ENCODE measurements around the gene BACE1.
"Not testable (repeated sequence)": the region's sequence is repeated elsewhere in the genome, so short reads cannot be mapped to it uniquely, and the experiment has no call there.

The BACE1 gene

GRCh38 chr11:117316197-117316961 is at the start of gene BACE1:
BACE1 (minus strand) TSS chr11:117316256; CDS start chr11:117315795, 461 bp downstream.
- no peaks in the 10 kb centered on the region for H3K9me3 Mint-ChIP-seq
- peak in 1 of 2 donors; percentile 56 for DNase-seq (ENCODE audit: low spot score in 2 of 2)
- ATAC-seq, result peak; percentile 48
- H3K36me3 Mint-ChIP-seq, result no peaks in the 10 kb centered on the region
- peaks cover 6% of the 10 kb centered on the region for H3K4me1 Mint-ChIP-seq
- peak within 1 kb of the TSS; percentile 77 for H3K27ac Mint-ChIP-seq
- H3K4me3 Mint-ChIP-seq, result peak within 1 kb of the TSS; percentile 65

DNA sequence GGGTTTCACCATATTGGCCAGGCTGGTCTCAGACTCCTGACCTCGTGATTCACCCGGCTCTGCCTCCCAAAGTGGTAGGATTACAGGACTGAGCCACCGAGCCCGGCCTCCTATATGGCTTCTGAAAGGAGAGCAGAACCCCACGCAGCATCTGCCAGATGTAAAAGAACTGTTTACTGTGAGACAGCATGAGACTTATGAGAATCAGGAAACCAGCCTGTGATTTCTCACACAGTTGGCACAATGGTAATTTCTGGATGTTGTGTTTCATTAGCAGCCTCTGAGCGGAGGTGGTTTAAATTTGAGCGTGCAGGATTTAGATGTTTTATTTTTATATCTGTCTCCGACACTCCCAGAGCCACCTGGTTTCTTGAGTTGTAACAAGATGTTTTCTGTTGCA is 45.4 kb upstream of the BACE1 start:
- H3K36me3 Mint-ChIP-seq, result peaks cover 72% of the 10 kb centered on the region
- no peak overlapping the region for H3K27ac Mint-ChIP-seq
- ATAC-seq, result no peak
- no peak for DNase-seq (ENCODE audit: low spot score in 2 of 2)
- no peaks in the 10 kb centered on the region for H3K9me3 Mint-ChIP-seq
- no peak overlapping the region for H3K4me3 Mint-ChIP-seq
- no peaks in the 10 kb centered on the region for H3K4me1 Mint-ChIP-seq

DNA sequence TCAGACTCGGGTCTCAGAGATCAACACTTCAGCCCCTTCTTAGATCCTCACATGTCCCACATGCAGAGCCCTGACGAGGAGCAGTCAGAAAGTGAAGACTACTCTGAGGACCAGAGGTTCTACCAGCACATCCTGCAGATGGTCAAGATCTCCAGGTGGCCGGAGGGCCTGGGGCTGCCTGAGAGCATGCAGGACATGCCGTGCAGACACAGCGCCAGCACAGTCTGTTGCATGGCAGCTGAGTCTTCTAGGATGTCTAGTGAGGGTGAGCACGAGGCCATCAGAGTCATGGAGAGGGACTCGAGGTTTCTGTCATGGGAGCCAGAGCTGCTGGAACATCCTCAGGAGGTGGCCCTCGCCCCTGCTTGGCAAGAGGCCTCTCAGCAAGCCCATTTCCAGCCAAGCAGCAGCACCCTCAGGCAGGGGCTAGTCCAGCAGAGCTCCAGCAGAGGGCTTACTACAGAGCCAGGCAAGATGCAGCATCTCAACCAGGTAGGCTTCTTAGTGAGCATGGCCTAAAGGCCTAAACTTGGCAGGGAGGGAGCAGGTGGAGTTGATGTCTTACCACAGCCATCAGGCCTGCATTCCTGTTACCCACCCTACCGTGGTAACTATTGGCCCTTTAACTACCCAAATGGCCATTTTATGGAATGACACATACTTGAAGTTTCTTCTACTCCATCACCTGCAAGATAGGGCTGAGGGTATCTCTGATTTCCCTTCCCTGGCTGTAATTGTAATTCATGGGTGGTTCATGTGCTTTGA is 40.3 kb upstream of the BACE1 start:
- DNase-seq (ENCODE audit: low spot score in 2 of 2), result no peak
- peak; percentile 16 for ATAC-seq
- Mint-ChIP-seq H3K9me3 (no peaks in the 10 kb centered on the region), H3K27ac (no peak overlapping the region), H3K36me3 (peaks cover 67% of the 10 kb centered on the region), H3K4me3 (no peak overlapping the region), H3K4me1 (no peaks in the 10 kb centered on the region)

DNA sequence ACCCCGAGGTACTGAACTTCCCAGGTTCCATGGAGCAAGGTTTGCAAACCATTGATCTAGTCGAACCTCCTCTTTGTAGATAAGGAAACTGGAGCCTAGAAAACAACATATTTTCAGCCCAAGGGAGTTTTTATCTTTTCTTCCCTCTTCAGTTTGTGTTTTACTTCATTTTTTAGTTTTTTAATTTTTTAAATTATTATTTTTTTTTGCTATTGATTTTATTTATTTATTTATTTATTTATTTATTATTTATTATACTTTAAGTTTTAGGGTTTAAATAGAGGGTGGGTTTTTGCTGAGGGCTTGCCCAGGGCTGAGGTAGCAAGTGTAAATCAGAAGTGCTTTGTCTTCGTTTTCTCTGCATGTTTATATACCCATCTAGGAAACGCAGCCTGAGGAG is 38.5 kb upstream of the BACE1 start:
- Mint-ChIP-seq H3K4me1 (no peaks in the 10 kb centered on the region), H3K9me3 (no peaks in the 10 kb centered on the region), H3K36me3 (peaks cover 60% of the 10 kb centered on the region), H3K27ac (no peak overlapping the region), H3K4me3 (no peak overlapping the region)
- ATAC-seq (no peak), DNase-seq (ENCODE audit: low spot score in 2 of 2) (no peak)

DNA sequence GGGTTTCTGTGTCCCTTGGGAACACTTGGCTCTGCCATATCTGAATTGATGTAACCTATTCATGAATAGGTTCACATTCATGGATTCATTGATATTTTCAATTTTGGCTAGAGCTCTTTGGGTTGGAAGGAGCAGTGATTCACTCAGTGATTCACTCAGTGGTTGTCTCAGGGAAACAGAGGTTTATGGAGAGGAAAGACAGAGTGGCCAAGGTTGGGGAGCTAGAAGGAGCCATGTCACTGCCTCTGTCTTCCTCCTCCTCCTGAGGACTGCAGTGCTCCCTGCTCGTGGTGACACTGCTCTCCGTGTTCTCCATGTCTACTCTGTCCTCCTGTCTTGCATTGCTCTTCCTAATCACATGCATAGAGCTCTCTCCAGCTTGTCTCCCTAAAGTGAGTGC is 29.0 kb upstream of the BACE1 start:
- DNase-seq (ENCODE audit: low spot score in 2 of 2) (no peak), ATAC-seq (peak; percentile 28)
- no peak overlapping the region for H3K4me3 Mint-ChIP-seq
- H3K9me3 Mint-ChIP-seq, result no peaks in the 10 kb centered on the region
- no peaks in the 10 kb centered on the region for H3K4me1 Mint-ChIP-seq
- no peak overlapping the region for H3K27ac Mint-ChIP-seq
- H3K36me3 Mint-ChIP-seq, result peaks cover 69% of the 10 kb centered on the region

- H3K36me3 Mint-ChIP-seq, result peaks cover 50% of the 10 kb centered on the region
- peak overlapping the region; percentile 21 for H3K27ac Mint-ChIP-seq
- peaks cover 13% of the 10 kb centered on the region for H3K4me1 Mint-ChIP-seq
- H3K4me3 Mint-ChIP-seq, result no peak overlapping the region
- ATAC-seq, result no peak
- no peak for DNase-seq (ENCODE audit: low spot score in 2 of 2)
- H3K9me3 Mint-ChIP-seq, result no peaks in the 10 kb centered on the region
Observed at GRCh38 chr11:117337076-117337475, 21.0 kb upstream of the BACE1 start.

DNA sequence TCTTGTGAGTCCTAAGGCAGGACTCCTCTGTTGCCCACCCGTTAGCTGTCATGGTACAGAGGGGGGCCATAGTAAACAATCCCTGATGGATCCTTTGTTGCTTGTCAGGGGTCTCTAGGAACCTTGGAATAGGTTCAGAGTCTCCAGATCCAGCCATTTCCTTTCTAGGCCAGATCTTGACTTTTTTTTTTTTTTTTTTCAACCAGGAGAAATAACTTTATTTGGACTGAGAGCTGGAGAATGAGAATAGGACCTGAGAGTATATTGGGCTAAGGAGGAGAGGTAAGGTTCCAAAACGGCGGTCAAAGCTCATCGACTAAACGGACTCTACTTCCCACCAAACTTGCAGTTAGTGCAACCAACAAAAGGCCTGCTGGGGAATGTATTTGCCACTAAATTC is 19.3 kb upstream of the BACE1 start:
- H3K27ac Mint-ChIP-seq, result peak overlapping the region; percentile 12
- ATAC-seq, result no peak
- H3K4me1 Mint-ChIP-seq, result peaks cover 13% of the 10 kb centered on the region
- H3K9me3 Mint-ChIP-seq, result no peaks in the 10 kb centered on the region
- no peak overlapping the region for H3K4me3 Mint-ChIP-seq
- no peak for DNase-seq (ENCODE audit: low spot score in 2 of 2)
- H3K36me3 Mint-ChIP-seq, result peaks cover 35% of the 10 kb centered on the region

DNA sequence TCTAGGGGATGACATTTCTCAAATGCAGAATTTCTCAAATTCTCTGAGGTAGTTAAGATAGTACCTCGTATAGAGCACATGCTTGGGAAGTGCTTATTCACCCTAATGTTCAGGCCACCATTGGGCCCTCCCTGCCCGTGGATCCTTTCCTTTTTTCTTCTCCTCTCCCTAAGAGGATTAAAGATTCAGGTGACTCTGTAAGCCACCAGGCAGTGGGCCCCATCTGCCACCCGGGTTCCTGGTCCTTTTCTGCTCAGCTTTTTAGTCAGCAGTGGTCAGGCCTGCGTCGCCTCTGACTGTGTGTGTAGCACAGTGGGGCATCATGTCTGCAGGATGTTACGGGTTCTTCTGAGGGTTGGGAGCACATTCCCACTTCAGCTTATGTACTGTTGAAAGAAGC is 18.8 kb upstream of the BACE1 start:
- Mint-ChIP-seq H3K9me3 (no peaks in the 10 kb centered on the region), H3K27ac (peak overlapping the region; percentile 12), H3K4me1 (peaks cover 18% of the 10 kb centered on the region), H3K36me3 (peaks cover 30% of the 10 kb centered on the region), H3K4me3 (no peak overlapping the region)
- DNase-seq (ENCODE audit: low spot score in 2 of 2), result no peak
- no peak for ATAC-seq

DNA sequence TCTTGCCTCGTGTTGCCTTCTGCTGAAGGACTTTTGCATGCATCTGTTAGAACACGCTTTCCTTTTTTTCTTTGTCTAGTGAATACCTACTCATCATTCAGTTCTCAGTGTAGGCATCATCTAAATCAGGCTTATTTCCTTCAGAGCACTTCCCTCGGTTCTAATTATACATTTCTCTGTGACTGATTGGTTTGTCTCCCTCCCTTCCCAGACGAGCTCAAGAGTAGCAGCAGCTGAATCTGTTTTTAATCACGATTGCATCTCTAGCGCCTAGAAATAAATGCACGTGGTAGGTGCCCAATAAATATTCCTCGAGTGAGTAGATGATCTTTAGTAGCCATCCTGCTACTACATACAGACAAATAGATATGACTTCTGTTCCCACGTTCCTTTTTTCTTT is 17.9 kb upstream of the BACE1 start:
- H3K4me3 Mint-ChIP-seq, result no peak overlapping the region
- peaks cover 20% of the 10 kb centered on the region for H3K36me3 Mint-ChIP-seq
- H3K4me1 Mint-ChIP-seq, result peaks cover 20% of the 10 kb centered on the region
- no peak overlapping the region for H3K27ac Mint-ChIP-seq
- DNase-seq (ENCODE audit: low spot score in 2 of 2) (no peak), ATAC-seq (no peak)
- H3K9me3 Mint-ChIP-seq, result no peaks in the 10 kb centered on the region

DNA sequence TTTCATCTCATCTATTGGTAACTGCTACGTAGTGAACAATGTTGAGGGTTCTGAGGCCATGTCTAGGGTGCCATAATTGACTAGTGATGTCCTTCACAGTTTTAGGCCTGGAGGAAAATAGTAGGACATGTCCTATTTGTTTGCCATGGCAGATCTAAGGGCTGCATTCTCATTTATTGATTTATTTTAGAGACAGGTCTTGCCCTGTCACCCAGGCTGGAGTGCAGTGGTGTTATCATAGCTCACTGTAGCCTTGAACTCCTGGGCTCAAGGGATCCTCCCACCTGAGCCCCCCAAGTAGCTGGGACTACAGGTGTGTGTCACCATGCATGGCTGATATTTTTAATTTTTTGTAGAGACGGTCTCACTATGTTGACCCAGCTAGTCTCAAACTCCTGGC is 16.8 kb upstream of the BACE1 start:
- no peak for DNase-seq (ENCODE audit: low spot score in 2 of 2)
- H3K4me1 Mint-ChIP-seq, result peaks cover 11% of the 10 kb centered on the region
- no peak overlapping the region for H3K4me3 Mint-ChIP-seq
- peaks cover 12% of the 10 kb centered on the region for H3K36me3 Mint-ChIP-seq
- ATAC-seq, result no peak
- no peaks in the 10 kb centered on the region for H3K9me3 Mint-ChIP-seq
- H3K27ac Mint-ChIP-seq, result no peak overlapping the region

- Mint-ChIP-seq H3K9me3 (no peaks in the 10 kb centered on the region), H3K36me3 (no peaks in the 10 kb centered on the region), H3K27ac (no peak overlapping the region), H3K4me3 (no peak overlapping the region), H3K4me1 (peaks cover 6% of the 10 kb centered on the region)
- DNase-seq (ENCODE audit: low spot score in 2 of 2), result no peak
- peak; percentile 15 for ATAC-seq
Observed at GRCh38 chr11:117328375-117329010, 12.4 kb upstream of the BACE1 start.

DNA sequence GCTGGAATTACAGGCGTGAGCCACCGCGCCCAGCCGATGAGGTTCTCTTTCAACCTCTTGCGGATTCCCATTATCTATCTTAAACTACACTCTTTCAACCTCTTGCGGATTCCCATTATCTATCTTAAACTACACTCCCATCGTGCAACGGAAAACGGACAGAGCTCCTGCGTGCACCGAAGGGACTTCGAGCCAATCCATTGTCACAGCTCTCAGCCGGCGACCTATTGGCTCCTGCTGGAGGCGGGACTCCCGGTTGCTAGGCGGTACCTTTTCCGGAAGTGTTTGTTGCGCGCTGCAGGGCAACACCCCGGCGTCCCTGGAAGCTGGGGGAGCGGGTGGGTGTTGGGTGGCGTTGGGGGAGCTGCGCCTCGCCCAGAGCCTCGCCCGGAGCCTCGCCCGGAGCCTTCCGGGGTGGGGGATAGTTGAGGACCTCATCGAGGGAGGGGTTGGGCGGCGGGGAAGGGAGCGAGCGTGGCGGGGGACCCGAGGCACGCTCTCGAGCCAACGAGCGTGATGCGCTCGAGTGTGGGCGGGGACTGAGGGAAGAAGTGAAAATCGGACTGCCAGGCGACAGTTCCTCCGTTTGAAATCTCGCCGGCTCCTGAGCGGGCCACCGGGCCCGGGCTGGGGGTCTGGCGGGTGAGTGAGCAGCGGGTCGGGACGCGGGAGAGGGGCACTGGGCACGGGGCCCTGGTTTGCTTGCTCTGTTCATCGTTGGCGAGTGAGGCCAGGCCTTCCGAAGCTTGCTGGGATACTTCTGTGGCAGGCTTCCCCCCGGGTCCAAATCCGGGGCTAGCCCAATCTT is 11.7 kb upstream of the BACE1 start, which contains the start of gene CEP164:
CEP164 (plus strand) TSS at position 288 of the 808 bp plus-strand sequence. CDS start 10,733 bp downstream, outside the sequence.
- Mint-ChIP-seq H3K36me3 (no peaks in the 10 kb centered on the region), H3K9me3 (no peaks in the 10 kb centered on the region), H3K4me3 (no peak within 1 kb of the TSS), H3K27ac (no peak within 1 kb of the TSS), H3K4me1 (peaks cover 6% of the 10 kb centered on the region)
- ATAC-seq (peak; percentile 99), DNase-seq (ENCODE audit: low spot score in 2 of 2) (peak; percentile 82 to 95)

- ATAC-seq; DNase-seq (ENCODE audit: low spot score in 2 of 2); H3K4me3 Mint-ChIP-seq; H3K27ac Mint-ChIP-seq; H3K4me1 Mint-ChIP-seq; H3K36me3 Mint-ChIP-seq; H3K9me3 Mint-ChIP-seq: not testable (repeated sequence)
Observed at GRCh38 chr11:117327255-117327566, 11.2 kb upstream of the BACE1 start.

GRCh38 chr11:117319214-117319840 is 3.3 kb upstream of the BACE1 start:
- H3K36me3 Mint-ChIP-seq, result no peaks in the 10 kb centered on the region
- H3K4me1 Mint-ChIP-seq, result peaks cover 6% of the 10 kb centered on the region
- H3K27ac Mint-ChIP-seq, result no peak overlapping the region
- no peak overlapping the region for H3K4me3 Mint-ChIP-seq
- DNase-seq (ENCODE audit: low spot score in 2 of 2) (no peak), ATAC-seq (no peak)
- H3K9me3 Mint-ChIP-seq, result no peaks in the 10 kb centered on the region

GRCh38 chr11:117318738-117319137 is 2.7 kb upstream of the BACE1 start:
- Mint-ChIP-seq H3K36me3 (no peaks in the 10 kb centered on the region), H3K4me1 (peaks cover 6% of the 10 kb centered on the region), H3K27ac (no peak overlapping the region), H3K9me3 (no peaks in the 10 kb centered on the region), H3K4me3 (no peak overlapping the region)
- DNase-seq (ENCODE audit: low spot score in 2 of 2), result no peak
- no peak for ATAC-seq
